NOMO-1 treated with DMSO at 0.1 percent for 48 hours (cell line): ENCODE results near the gene ANKRD55.
A peak's percentile ranks its signal among the peaks of the same experiment; 100 is the strongest.
"Not testable (repeated sequence)": the region's sequence is repeated elsewhere in the genome, so short reads cannot be mapped to it uniquely, and the experiment has no call there.

Source experiments
- DNase-seq: peaks from one replicate; lab custom pipeline; 2025; ENCODE audit not compliant: unreplicated experiment; lab: John Stamatoyannopoulos, UW

The ANKRD55 gene

DNA sequence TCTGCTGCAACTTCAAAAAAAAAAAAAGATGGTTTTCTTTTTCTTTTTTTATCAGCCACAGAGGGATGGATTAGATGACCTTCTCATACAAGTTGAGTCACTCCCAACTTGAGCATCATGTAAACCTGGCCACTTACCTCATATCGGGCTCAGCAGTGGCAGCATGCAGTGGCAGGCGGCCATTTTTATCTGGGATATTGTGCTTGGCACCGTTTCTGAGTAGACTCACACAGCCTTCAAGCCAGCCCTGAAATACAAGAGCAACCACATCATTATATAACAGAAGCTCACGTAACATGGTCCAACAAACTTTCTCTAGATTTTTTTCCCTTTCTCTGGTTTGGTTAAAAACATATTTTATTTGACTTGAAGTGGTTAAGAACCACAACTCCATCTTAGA lies 62.6 kb downstream of the ANKRD55 start:
- no peak for DNase-seq

DNA sequence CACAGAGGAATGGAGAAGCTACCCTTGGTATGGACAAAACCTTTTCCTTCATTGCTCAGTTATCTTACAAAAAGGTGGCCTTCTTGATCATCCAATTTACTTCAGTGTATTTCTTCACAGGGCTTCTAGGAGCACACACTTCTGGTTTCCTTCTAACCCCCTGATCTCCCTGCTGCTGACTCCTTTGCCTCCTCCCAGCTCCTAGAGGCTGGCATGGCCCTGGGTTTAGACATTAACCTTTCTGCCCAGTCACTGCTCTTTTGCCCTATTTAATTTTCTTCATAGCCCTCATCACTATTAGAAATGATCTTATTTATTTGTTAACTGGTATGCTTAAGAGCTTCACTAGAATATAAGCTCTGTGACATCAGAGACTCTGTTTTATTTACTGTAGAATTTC lies 63.2 kb downstream of the ANKRD55 start:
- DNase-seq, result no peak

DNA sequence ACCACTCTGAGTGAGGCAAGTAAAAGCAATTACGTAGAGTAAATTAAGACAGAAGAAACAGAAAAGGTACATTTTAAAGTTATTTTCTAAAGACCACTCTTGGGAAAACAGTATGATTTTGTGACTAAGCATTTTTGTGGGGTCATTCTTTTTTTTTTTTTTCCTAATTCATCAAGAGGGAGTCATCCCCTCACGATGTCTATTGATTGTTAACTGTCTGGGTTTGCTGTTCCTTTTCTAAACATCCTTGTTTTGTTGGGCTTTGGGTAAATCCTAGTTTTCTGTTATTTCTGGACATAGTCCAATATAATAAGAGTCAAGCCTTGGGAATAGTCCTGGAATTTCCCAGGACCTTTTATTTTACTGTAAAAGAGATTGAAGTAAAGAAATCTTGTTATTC lies 63.8 kb downstream of the ANKRD55 start:
- DNase-seq, result no peak

- DNase-seq, result peak; percentile 76
Measured at GRCh38 chr5:56168066-56168478, 65.1 kb downstream of the ANKRD55 start.

GRCh38 chr5:56167519-56167918 lies 65.6 kb downstream of the ANKRD55 start:
- DNase-seq, result peak; percentile 52

GRCh38 chr5:56166671-56167385 lies 66.3 kb downstream of the ANKRD55 start:
- peak; percentile 59 for DNase-seq

GRCh38 chr5:56164376-56164775 lies 68.8 kb downstream of the ANKRD55 start:
- no peak for DNase-seq

- no peak for DNase-seq
Measured at GRCh38 chr5:56161927-56162326, 71.2 kb downstream of the ANKRD55 start.

- peak; percentile 58 for DNase-seq
Measured at GRCh38 chr5:56161439-56161823, 71.7 kb downstream of the ANKRD55 start.

- DNase-seq, result peak; percentile 22
Measured at GRCh38 chr5:56160723-56161438, 72.2 kb downstream of the ANKRD55 start.

DNA sequence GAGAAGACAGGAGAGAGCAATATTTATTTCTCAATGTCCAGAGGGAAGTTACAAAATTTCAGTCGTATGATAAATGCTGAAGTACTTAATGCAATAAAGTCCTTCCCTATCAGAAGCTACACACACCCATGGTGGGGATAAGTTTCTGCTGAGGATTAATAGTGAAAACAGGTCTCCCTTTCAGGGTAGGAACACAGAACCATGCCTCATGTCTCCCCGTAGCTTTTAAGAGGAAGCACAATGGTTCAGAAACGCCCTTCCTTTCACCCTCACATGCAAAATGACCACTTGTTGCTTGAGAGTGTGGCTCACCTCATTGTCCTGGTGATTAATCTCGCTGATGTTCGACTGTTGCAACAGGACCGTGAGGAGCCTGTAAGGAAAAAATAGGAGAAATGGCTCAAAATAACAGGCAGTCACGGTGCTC lies 73.6 kb downstream of the ANKRD55 start:
- DNase-seq, result peak; percentile 91

- DNase-seq, result no peak
Measured at GRCh38 chr5:56158331-56158960, 74.7 kb downstream of the ANKRD55 start.

- DNase-seq, result not testable (repeated sequence)
Measured at GRCh38 chr5:56157191-56157621, 75.9 kb downstream of the ANKRD55 start.

- peak; percentile 59 for DNase-seq
Measured at GRCh38 chr5:56156585-56157190, 76.4 kb downstream of the ANKRD55 start.

- peak; percentile 74 for DNase-seq
Measured at GRCh38 chr5:56155992-56156584, 77.0 kb downstream of the ANKRD55 start.

DNA sequence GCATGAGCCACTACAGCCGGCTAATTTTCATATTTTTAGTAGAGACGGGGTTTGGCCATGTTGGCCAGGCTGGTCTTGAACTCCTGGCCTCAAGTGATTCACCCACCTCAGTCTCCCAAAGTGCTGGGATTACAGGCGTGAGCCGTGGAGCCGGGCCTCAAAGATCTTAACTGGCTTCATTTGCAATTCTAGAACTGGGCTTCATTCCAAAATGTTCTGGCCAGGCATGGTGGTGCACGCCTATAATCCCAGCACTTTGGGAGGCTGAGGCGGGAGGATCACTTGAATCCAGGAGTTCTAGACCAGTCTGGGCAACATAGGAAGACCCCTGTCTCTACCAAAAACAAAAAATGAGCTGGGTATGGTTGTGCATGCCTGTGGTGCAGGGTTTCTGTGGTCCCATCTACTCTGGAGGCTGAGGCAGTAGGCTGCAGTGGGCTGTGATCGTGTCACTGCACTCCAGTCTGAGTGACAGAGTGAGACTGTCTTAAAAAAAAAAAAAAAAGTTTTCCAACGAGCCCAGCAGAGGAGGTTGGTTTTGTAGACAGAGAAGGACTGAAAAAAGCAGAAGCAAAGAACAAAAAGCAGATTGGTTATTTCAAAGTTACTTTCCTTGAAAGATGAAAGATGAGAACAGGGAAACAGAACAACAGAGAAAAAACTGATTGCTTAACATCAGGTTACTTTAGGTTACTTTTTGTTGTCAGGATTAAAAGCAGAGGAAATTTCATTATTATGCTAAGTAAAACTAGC lies 78.2 kb downstream of the ANKRD55 start:
- DNase-seq, result peak; percentile 84

DNA sequence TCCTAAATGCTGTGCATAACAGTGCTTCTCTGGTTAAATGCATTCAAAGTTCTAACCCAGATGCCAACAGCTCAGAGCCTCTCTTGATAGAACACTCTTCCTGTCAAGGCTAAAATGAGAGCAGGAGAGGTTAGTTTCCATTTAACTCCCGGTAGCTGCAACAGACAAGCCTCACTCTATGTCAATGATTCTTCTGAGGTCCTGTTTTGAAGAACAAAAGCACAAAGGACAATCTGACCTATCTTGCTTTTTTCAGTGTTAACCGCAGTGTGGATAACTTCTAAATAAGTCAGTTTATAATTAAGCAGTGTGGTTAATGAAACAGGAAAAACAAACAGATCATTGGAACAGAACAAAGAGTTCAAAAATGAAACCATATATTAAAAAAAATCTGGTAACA lies 80.7 kb downstream of the ANKRD55 start:
- peak; percentile 37 for DNase-seq

GRCh38 chr5:56150756-56151155 lies 82.4 kb downstream of the ANKRD55 start:
- not testable (repeated sequence) for DNase-seq

DNA sequence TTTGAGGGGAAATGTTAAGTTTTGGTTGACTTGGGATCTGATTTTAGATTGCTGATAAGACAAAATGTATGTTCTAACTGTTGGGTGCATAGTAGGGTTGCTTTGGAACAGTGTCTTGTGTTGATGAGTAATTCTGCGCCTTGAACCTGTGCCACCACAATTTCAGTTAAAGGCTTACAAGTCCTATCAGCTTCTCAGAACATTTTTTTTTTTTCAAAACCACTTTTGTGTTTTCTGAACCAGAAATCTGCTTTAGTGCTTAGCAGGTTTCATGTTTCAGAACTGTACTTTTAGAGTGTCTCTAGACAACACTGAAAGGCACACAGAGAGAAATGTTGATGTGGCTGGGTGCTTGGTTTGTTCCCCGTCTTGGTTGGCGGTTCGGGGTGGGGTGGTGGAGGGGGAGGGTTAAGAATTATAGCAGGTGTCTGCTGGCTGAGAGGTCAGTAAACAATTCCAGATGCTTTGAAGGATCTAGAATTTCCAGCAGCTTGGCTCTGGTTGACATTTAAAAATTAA lies 84.6 kb downstream of the ANKRD55 start:
- no peak for DNase-seq

DNA sequence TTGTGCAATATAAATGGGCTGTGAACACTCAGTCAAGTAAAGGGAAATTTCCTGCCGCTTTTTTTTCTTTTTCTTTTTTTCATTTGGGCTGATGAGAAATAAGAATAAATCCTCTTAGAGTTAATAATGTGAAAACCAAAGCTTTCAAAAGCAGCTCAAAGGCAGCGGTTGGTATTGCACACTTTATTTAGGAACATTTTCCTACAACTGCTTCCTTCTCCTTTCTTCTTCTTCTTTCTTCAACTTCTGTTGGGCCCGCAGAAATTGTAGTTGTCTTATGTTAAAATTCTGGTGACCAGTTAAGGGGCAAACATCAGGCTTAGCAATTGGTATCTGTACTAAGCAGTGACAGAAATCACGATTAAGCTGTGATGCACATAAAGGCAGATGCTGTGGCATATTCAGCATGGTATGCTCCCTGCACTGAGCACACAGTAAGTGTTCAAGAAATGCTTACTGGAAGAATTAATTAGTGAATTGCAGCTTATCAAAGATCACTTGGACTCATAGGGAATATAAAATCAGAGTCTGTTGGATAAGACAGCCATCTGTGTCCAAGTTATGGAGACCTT lies 85.4 kb downstream of the ANKRD55 start:
- peak; percentile 84 for DNase-seq
